Glomerular visceral epithelial cell (primary cell): ENCODE measurements around the gene ARF1.

Experiments
- DNase-seq: peaks from one replicate; pipeline ENCODE4 v3.0.0-alpha.2; 2016; ENCODE audit errors: extremely low spot score

ARF1 gene

DNA sequence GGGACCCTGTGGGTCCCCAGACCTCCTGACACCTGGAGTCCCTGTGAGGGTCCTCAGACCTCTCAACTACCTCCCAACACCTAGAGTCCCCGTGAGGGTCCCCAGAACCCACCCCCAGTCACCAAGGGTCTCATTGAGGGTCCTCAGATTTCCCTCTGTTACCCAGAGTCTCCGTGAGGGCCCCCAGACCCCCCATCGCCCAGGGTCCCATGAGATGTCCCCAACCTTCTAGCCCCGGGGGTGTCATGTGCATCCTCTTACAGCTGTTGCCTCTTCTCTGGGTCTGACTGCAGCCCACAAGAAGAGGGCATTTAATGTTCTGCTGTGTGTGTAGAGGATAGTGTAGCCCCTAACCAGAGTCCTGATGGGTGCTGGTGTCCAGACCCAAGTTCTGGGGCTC, 65.3 kb downstream of the ARF1 start:
- DNase-seq: no peak

DNA sequence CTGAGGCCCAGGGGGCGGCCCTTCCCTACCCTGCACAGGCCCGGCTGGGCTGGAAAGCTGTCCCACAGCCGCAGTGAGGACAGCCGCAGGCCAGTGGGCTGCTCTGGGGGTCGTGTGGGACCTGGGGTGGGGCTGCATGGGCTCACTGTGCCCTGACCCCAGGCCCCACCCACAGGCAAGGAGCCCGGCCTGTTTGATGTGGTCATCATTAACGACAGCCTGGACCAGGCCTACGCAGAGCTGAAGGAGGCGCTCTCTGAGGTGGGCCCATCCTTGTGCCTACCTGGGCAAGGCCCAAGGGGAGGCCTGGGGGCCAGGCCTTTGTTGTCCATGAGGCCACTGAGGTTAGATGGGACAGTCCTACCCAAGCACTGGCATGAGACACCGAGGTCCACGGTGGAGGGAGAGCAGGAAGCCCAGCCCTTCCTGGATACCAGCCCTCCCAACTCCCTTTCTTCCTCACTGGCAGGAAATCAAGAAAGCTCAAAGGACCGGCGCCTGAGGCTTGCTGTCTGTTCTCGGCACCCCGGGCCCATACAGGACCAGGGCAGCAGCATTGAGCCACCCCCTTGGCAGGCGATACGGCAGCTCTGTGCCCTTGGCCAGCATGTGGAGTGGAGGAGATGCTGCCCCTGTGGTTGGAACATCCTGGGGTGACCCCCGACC, 65.8 kb downstream of the ARF1 start:
- no peak for DNase-seq
